Hepatocyte (in vitro differentiated cells): Measurements from ENCODE around the gene C3orf85. TPM values are rescaled to one million over a fixed set of nuclear protein-coding genes. Genes with fewer than 3 reads are reported as not detected.

Experiments
- DNase-seq: peaks from one replicate; pipeline ENCODE4 v3.0.0-alpha.2; 2016; ENCODE audit warnings: low spot score
- H2AFZ ChIP-seq: fragments of 200-600 bp; sonication (generic); 2 replicates; pipeline ENCODE4 v1.6.0; 2016; ENCODE audit warnings: antibody characterized with exemption, mild to moderate bottlenecking
- H3K27ac ChIP-seq: fragments of 200-600 bp; sonication (generic); 2 replicates; pipeline ENCODE4 v1.5.1; 2016; ENCODE audit warnings: mild to moderate bottlenecking
- H3K27me3 ChIP-seq: fragments of 200-600 bp; sonication (generic); 2 replicates; pipeline ENCODE4 v1.6.1; 2016
- H3K36me3 ChIP-seq: fragments of 200-600 bp; sonication (generic); replicated peaks from 2 replicates; pipeline ENCODE4 v1.5.1; 2016; ENCODE audit warnings: low read depth; ENCODE audit not compliant: insufficient read depth
- H3K4me1 ChIP-seq: fragments of 200-600 bp; sonication (generic); 2 replicates; pipeline ENCODE4 v1.5.1; 2016; ENCODE audit warnings: mild to moderate bottlenecking, moderate library complexity; ENCODE audit not compliant: insufficient read depth
- H3K4me2 ChIP-seq: fragments of 200-600 bp; sonication (generic); 2 replicates; pipeline ENCODE4 v1.6.0; 2016
- H3K4me3 ChIP-seq: fragments of 200-600 bp; sonication (generic); 2 replicates; pipeline ENCODE4 v1.5.1; 2016; ENCODE audit warnings: mild to moderate bottlenecking
- H3K79me2 ChIP-seq: fragments of 200-600 bp; sonication (generic); 2 replicates; pipeline ENCODE4 v1.6.0; 2017; ENCODE audit warnings: mild to moderate bottlenecking
- H3K9me2 ChIP-seq: fragments of 200-600 bp; sonication (generic); replicated peaks from 2 replicates; pipeline ENCODE4 v1.6.0; 2017; ENCODE audit warnings: mild to moderate bottlenecking; ENCODE audit not compliant: insufficient read depth
- H3K9me3 ChIP-seq: fragments of 200-600 bp; sonication (generic); 2 replicates; pipeline ENCODE4 v1.5.1; 2016; ENCODE audit warnings: low read depth, mild to moderate bottlenecking
- H4K20me1 ChIP-seq: fragments of 200-600 bp; sonication (generic); 2 replicates; pipeline ENCODE4 v1.6.0; 2016; ENCODE audit warnings: mild to moderate bottlenecking; ENCODE audit not compliant: insufficient read depth, poor library complexity, severe bottlenecking
- EZH2 ChIP-seq: fragments of 200-600 bp; sonication (generic); IDR thresholded peaks from 2 replicates; pipeline ENCODE4 v1.6.1; 2016; ENCODE audit warnings: antibody characterized with exemption, mild to moderate bottlenecking, borderline replicate concordance
- EZH2phosphoT487 ChIP-seq: fragments of 200-600 bp; sonication (generic); IDR thresholded peaks from one replicate; pipeline ENCODE4 v1.6.1; 2018; ENCODE audit warnings: antibody characterized with exemption, mild to moderate bottlenecking, low read depth, moderate library complexity; ENCODE audit not compliant: unreplicated experiment, severe bottlenecking
- WGBS: methylation state at CpG from one replicate; pipeline ENCODE4 v1.1.6; 2016; ENCODE audit warnings: low lambda C conversion rate; ENCODE audit errors: missing lambda C conversion rate; 5-methylcytosine and 5-hydroxymethylcytosine counted together
- polyA plus RNA-seq: library from polyadenylated mRNA; unstranded; fragments of >200 nt; fragmentation: Nextera tagmentation; extraction: Ambion mirVana; gene quantifications from 2 replicates; pipeline ENCODE4 v1.2.1, GENCODE V29; 2016
- total RNA-seq: library from RNA; depleted of rRNA; stranded (reverse); fragments of >200 nt; gene quantifications from 2 replicates; pipeline ENCODE4 v1.2.3, GENCODE V29; 2014
- TF ChIP-seq, protein P1 (sequence below): fragments of 200-600 bp; sonication (generic); IDR thresholded peaks from 2 replicates; pipeline ENCODE4 v1.5.1; 2016; ENCODE audit warnings: antibody characterized with exemption, mild to moderate bottlenecking; ENCODE audit not compliant: poor library complexity

The C3orf85 gene
- total and polyA plus RNA-seq, 2 experiments from 2014 or later, result 33.4 to 52.2 TPM

DNA sequence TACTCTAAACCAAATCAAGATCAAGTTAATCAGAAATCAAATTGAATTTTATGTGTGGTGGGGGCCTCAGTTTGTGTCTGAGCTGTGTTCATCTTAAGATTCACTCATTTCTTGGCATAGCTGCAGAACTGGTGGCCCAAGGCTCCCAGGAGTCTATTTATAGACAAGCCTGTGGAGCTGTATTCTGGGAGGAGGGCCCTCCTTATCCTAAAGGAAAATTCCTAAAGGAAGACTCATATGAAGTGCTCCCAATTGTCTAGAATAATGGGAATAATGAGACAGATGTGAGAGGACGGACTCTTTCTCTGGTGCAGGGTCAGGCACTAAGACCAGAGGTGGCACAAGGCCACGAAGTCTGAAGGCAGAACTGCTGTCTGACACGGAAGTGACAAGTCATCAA lies 38.9 kb downstream of the C3orf85 start:
- Histone ChIP-seq H4K20me1 (no peaks in the 10 kb centered on the region), H3K4me2 (no peak overlapping the region), H3K27me3 (no peaks in the 10 kb centered on the region), H3K36me3 (no peaks in the 10 kb centered on the region), H3K4me1 (no peaks in the 10 kb centered on the region), H3K79me2 (no peaks in the 10 kb centered on the region), H3K27ac (no peak overlapping the region), H3K9me2 (no peaks in the 10 kb centered on the region), H3K9me3 (no peaks in the 10 kb centered on the region), H2AFZ (no peak overlapping the region), H3K4me3 (no peak overlapping the region)
- DNase-seq, result no peak
- TF ChIP-seq EZH2 (no peak), EZH2phosphoT487 (no peak)
- TF ChIP-seq, protein P1, sequence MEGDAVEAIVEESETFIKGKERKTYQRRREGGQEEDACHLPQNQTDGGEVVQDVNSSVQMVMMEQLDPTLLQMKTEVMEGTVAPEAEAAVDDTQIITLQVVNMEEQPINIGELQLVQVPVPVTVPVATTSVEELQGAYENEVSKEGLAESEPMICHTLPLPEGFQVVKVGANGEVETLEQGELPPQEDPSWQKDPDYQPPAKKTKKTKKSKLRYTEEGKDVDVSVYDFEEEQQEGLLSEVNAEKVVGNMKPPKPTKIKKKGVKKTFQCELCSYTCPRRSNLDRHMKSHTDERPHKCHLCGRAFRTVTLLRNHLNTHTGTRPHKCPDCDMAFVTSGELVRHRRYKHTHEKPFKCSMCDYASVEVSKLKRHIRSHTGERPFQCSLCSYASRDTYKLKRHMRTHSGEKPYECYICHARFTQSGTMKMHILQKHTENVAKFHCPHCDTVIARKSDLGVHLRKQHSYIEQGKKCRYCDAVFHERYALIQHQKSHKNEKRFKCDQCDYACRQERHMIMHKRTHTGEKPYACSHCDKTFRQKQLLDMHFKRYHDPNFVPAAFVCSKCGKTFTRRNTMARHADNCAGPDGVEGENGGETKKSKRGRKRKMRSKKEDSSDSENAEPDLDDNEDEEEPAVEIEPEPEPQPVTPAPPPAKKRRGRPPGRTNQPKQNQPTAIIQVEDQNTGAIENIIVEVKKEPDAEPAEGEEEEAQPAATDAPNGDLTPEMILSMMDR, result no peak
- 90% methylated on average over 3 of the region's 3 CpGs for WGBS

GRCh38 chr3:109176726-109177125 lies 40.2 kb downstream of the C3orf85 start:
- no peaks in the 10 kb centered on the region for H3K27me3 ChIP-seq
- no peaks in the 10 kb centered on the region for H3K9me2 ChIP-seq
- no peak overlapping the region for H3K4me2 ChIP-seq
- TF ChIP-seq, protein P1, result no peak
- TF ChIP-seq EZH2, result no peak
- no peak for TF ChIP-seq EZH2phosphoT487
- H3K9me3 ChIP-seq, result no peaks in the 10 kb centered on the region
- H4K20me1 ChIP-seq, result no peaks in the 10 kb centered on the region
- no peak overlapping the region for H2AFZ ChIP-seq
- H3K36me3 ChIP-seq, result no peaks in the 10 kb centered on the region
- no peak for DNase-seq
- no peaks in the 10 kb centered on the region for H3K79me2 ChIP-seq
- H3K4me3 ChIP-seq, result no peak overlapping the region
- H3K27ac ChIP-seq, result no peak overlapping the region
- WGBS, result 91% methylated on average over 4 of the region's 4 CpGs
- H3K4me1 ChIP-seq, result no peaks in the 10 kb centered on the region

- 80% methylated on average over 5 of the region's 5 CpGs for WGBS
- Histone ChIP-seq H3K79me2 (no peaks in the 10 kb centered on the region), H3K27me3 (no peaks in the 10 kb centered on the region), H3K4me2 (no peak overlapping the region), H3K27ac (no peak overlapping the region), H3K9me2 (no peaks in the 10 kb centered on the region), H3K9me3 (no peaks in the 10 kb centered on the region), H3K4me3 (no peak overlapping the region), H3K36me3 (no peaks in the 10 kb centered on the region), H3K4me1 (no peaks in the 10 kb centered on the region), H4K20me1 (no peaks in the 10 kb centered on the region), H2AFZ (no peak overlapping the region)
- TF ChIP-seq, protein P1, result no peak
- TF ChIP-seq EZH2phosphoT487 (no peak), EZH2 (no peak)
- DNase-seq, result no peak
Observed at GRCh38 chr3:109177908-109178307, 41.4 kb downstream of the C3orf85 start.

DNA sequence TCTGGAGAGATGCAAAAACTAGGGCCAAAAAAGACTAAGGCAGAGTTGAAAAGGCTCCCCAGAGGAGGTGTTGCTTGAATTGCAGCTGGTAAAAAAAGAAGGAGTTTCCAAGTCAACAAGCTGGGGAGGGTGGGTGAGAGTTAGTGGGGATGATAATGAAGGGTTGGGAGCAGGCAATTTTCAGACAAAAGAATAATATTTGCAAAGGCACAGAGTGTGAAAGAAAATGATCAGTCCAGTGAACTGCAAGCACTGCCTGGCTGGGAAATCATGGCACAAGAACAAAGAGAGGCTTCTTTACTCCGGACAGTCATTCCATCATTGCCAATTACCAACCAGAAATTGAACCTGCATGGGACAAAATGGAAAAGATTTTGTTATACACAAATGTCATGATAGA lies 42.2 kb downstream of the C3orf85 start:
- H3K4me3 ChIP-seq, result no peak overlapping the region
- WGBS, result 92% methylated on average over 1 of the region's 1 CpG
- no peaks in the 10 kb centered on the region for H3K4me1 ChIP-seq
- H3K9me3 ChIP-seq, result no peaks in the 10 kb centered on the region
- no peak overlapping the region for H3K4me2 ChIP-seq
- no peak overlapping the region for H3K27ac ChIP-seq
- DNase-seq, result no peak
- no peak for TF ChIP-seq EZH2phosphoT487
- TF ChIP-seq, protein P1, result no peak
- TF ChIP-seq EZH2, result no peak
- H2AFZ ChIP-seq, result no peak overlapping the region
- no peaks in the 10 kb centered on the region for H4K20me1 ChIP-seq
- no peaks in the 10 kb centered on the region for H3K36me3 ChIP-seq
- no peaks in the 10 kb centered on the region for H3K9me2 ChIP-seq
- no peaks in the 10 kb centered on the region for H3K79me2 ChIP-seq
- no peaks in the 10 kb centered on the region for H3K27me3 ChIP-seq
